IPS-NIHi7 (cell line): ENCODE results near the gene LAPTM5.
"Not testable (repeated sequence)": the region's sequence is repeated elsewhere in the genome, so short reads cannot be mapped to it uniquely, and the experiment has no call there.

Experiments used
- DNase-seq: peaks from one replicate; pipeline ENCODE4 v3.0.0; 2012; ENCODE audit warnings: mixed read lengths; ENCODE audit errors: extremely low spot score

LAPTM5 gene

GRCh38 chr1:30757352-30758120, at the start of gene LAPTM5:
Gene LAPTM5, minus strand, starts transcription at chr1:30757774. Its CDS starts 29 bp downstream, at chr1:30757745.
- DNase-seq: no peak

- no peak for DNase-seq
Observed at GRCh38 chr1:30806381-30807317, 49.1 kb upstream of the LAPTM5 start.

- no peak for DNase-seq
Observed at GRCh38 chr1:30805304-30806003, 47.9 kb upstream of the LAPTM5 start.

GRCh38 chr1:30804822-30805221, 47.2 kb upstream of the LAPTM5 start:
- no peak for DNase-seq

GRCh38 chr1:30804352-30804751, 46.8 kb upstream of the LAPTM5 start:
- no peak for DNase-seq

- DNase-seq: no peak
Observed at GRCh38 chr1:30803562-30803961, 46.0 kb upstream of the LAPTM5 start.

GRCh38 chr1:30801771-30802198, 44.2 kb upstream of the LAPTM5 start:
- peak; percentile 81 for DNase-seq

GRCh38 chr1:30799233-30799511, 41.6 kb upstream of the LAPTM5 start:
- no peak for DNase-seq

- DNase-seq: no peak
Observed at GRCh38 chr1:30798389-30799232, 41.0 kb upstream of the LAPTM5 start.

GRCh38 chr1:30795026-30795425, 37.5 kb upstream of the LAPTM5 start:
- DNase-seq: no peak

GRCh38 chr1:30794260-30794659, 36.7 kb upstream of the LAPTM5 start:
- no peak for DNase-seq

- DNase-seq: no peak
Observed at GRCh38 chr1:30793209-30793608, 35.6 kb upstream of the LAPTM5 start.

- no peak for DNase-seq
Observed at GRCh38 chr1:30791868-30792267, 34.3 kb upstream of the LAPTM5 start.

- no peak for DNase-seq
Observed at GRCh38 chr1:30790850-30791778, 33.5 kb upstream of the LAPTM5 start.

- not testable (repeated sequence) for DNase-seq
Observed at GRCh38 chr1:30790256-30790525, 32.6 kb upstream of the LAPTM5 start.

GRCh38 chr1:30789388-30790255, 32.0 kb upstream of the LAPTM5 start:
- no peak for DNase-seq

- no peak for DNase-seq
Observed at GRCh38 chr1:30788580-30789387, 31.2 kb upstream of the LAPTM5 start.

GRCh38 chr1:30787856-30788495, 30.4 kb upstream of the LAPTM5 start:
- no peak for DNase-seq
